ENCODE results near the gene CLEC11A.

CLEC11A gene, protein sequence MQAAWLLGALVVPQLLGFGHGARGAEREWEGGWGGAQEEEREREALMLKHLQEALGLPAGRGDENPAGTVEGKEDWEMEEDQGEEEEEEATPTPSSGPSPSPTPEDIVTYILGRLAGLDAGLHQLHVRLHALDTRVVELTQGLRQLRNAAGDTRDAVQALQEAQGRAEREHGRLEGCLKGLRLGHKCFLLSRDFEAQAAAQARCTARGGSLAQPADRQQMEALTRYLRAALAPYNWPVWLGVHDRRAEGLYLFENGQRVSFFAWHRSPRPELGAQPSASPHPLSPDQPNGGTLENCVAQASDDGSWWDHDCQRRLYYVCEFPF

DNA sequence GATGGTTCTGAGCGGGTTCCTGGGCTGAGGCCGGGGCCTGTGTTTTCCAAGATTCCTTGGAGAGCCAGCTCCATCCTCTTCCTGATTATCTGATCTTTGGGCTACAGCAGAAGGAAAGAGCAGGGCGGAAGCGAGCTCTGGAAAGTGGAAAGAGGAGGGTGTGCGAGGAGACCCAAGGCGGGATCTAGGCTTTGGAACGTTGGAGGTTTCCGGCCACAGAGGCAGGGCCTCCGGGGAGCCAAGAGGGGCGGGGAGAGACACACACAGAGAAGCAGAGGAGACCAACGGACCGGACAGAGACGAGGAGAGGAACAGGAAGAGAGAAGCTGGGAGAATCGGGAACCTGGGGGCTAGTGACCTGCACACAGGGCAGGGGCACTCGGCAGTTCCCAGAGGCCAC, at the start of gene CLEC11A:
CLEC11A (plus strand) TSS at position 296 of the 400 bp plus-strand sequence. CDS start 162 bp downstream, outside the sequence.
- no peak for DNase-seq (ENCODE audit: low read depth in 2 of 2)

DNA sequence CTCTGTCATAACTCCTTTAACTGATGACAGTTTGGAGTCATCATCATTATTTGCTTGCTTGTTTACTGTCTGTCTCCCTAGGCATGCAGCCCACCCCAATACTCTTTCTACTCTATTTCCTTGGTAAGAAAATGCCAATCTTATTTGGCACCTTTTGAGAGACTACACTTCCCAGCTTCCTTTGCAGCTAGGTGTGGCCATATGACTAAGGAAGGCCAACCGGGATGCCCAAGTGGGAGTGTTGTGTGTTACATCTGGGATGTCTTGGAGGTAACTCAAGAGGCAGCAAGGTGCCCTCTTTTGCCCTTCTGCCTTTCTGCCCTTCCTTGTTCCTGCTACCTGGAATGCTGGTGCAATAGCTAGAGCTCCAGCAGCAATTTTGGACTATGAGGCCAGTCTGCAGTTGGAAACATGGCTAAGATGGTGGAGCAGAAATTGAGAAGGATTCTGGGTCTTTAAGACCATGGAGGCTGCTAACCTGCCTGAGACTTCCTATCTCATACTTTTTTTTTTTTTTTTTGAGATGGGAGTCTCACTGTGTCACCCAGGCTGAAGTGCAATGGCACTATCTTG, 46.5 kb upstream of the CLEC11A start:
- no peak for DNase-seq (ENCODE audit: low read depth in 2 of 2)

DNA sequence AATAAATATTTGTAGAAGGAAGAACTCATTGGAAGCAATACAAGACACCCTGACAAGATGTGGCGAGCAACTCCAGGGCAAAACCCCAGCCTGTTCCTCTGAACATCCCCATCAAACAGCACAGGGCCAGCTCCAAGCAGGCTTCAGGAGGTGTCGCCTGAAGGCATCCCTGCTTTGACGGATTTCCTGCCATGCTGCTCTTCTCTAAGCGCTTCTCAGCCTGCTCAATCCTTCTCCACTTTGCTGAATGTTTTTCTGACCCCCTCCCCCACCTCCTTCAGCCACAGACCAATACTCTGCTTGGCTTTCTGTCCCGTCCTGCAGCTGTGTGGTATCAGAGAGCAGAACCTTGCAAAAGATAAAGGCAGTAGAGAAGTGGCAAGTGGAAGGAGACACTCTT, 45.5 kb upstream of the CLEC11A start:
- DNase-seq (ENCODE audit: low read depth in 2 of 2): no peak

DNA sequence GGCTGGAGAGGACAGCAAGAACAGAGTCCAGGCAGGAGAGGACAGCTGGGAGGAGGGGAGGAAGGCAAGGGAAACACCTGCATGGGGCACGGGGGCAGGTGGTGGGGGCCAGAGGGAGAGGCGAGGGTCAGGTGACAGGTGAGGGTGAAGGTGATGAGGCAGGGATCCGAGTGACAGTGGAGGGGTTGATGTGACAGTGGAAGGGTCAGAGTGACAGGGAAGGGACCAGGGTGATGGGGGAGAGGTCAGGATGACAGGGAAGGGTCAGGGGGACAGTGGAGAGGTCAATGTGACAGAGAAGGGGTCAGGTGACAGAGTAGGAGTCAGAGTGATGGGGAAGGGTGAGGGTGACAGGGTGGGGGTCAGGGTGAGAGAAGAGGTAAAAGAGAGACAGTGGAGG, 44.8 kb upstream of the CLEC11A start:
- no peak for DNase-seq (ENCODE audit: low read depth in 2 of 2)

DNA sequence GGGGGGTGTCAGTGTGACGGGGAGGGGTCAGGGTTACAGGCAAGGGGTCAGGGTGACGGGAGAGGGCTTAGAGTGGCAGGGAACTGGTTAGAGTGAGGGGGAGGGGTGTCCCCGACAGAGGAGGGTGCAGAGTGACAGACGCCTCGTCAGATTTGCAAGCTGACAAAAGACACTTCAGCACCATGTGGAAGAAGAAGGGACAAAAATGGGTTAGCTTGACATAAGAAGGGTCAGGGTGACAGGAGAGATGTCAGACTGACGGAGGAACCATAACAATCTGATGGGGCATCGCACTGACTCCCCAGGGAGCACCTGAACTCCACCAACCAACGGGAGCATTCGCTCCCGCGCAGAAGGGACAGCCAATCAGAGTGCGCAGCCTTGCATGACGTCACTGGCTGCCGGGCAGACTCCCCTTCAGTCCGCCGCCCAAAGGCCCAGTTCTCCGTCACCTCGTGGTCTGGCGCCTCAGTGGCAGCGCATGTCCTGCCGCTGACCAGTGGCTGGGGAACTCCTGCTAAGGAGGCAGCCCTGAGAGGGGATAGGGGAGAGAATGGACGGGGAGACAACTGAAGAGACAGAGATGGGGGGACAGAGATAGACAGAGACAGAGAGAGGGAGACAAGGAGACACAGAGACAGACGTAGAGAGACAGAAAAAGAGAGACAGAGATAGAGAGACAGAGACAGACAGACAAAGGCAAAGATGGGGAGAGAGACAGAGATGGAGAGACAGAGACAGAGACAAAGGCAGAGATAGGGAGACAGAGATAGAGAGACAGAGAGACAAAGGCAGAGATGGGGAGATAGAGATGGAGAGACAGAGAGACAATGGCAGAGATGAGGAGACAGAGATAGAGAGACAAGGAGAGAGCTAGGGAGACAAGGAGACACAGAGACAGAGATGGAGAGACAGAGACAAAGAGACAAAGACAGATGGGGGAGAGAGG, 43.7 kb upstream of the CLEC11A start:
- peak; percentile 54 to 68 for DNase-seq (ENCODE audit: low read depth in 2 of 2)

DNA sequence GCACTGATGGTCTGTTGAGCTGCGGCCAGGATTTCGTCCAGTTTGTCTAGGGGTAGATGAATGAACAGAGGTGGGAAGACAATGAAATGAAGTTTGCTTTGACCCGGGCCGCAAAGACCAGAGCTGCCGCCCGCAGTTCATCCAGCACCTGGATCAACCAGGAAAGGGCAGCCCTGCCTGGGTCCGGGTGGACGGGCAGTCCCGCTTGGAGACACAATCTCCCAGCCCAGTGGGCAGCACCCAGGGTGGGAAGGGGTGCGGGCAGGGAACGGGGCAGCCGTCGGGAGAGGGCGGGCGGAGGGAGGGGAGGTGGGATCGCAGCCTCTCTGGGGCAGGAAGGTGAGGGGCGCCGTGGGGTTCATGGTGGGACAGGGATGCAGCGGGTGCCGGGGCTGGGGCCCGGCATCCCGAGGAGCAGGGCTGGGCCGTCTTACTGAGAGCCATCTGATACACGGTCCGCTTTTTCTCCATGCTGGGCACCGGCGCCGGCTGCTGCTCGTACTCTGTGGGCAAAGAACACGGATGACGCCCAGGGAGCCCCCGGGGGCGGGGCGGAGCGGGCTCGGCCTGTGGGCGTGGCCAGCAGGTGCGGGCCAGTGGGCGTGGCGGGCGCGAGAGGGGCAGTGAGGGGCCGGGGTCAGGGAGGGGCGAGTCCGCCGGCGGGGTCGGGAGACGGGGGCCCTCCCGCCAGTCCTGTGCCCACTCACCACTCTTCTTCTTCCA, 36.7 kb upstream of the CLEC11A start:
- DNase-seq (ENCODE audit: low read depth in 2 of 2): no peak

DNA sequence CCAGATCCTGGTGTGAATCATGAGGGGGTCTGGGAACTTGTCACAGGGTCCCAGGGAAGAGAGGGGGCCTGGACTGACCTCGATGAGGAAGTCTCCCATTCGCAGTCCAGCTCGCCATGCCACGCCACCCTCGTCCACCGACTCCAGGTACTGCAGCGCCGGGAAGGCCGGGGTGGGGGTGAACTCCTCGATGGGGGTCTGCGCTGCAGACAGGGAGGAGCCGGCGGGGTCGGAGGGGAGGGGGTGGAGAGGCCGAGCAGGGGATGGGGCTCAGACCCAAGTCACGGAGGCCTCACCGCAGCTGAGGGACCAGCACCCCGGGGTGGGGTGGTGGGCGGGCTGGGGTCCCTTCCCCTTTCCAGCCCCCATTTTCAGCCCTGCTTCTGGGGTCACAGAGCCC, 34.4 kb upstream of the CLEC11A start:
- no peak for DNase-seq (ENCODE audit: low read depth in 2 of 2)

DNA sequence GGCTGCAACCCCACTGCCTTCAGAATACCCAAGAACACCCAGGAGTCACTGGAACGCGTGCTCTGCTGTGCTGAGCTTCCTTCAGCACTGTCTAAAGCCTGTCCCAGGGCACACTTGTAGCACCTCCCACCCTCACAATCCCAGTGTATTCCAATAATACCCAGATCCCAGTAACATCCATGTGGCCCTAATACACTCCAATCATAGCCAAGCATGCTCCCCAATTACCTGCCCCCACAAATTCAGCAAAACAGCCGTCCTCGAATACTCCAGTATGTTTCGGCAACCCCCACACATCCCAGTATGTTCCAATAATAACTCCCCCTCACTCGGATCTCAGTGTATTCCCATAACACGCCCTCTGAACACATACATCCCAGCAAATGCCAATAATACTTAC, 32.7 kb upstream of the CLEC11A start:
- no peak for DNase-seq (ENCODE audit: low read depth in 2 of 2)

DNA sequence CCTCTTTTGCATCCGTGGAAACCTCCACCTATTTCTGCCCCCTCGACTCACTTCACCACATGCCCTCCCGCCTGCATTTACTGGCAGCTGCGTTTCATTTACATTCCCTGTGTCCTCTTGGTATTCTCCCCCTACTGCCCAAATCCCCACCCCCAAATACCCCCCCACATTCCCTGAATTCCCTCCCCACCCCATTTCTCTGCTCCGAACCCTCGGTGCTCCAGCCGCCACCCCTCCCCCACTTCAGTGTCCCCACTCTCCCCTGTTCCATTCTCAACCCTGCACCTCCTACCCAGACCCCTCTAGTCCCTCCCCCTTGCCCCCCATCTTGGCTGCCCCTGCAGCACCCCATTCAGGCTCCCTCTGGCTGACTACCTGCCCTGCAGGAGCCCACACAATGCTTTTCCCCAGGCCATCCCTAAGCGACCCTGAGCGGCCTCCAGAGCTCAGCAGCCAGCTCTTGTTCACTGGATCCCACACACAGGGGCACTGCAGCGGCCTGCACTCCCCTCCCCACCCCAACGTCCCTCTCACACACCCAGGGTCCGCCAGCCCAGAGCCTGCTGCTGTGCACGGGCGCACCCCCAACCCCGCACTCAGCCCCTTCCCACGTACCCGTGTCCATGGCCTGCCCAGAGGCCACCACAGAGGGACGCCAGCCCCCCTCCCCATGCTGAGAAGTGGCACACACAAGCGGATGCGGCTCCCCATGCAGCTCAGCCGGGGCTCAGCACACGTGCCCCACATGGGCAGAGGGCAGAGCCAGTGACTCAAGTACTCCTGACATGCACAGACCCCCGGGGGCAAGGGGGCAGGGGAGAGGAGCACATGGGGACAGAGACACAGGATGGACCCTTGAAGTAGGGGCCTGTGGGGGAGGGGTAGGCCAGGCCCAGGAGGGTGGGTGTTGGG, 29.8 kb upstream of the CLEC11A start:
- DNase-seq (ENCODE audit: low read depth in 2 of 2): no peak

DNA sequence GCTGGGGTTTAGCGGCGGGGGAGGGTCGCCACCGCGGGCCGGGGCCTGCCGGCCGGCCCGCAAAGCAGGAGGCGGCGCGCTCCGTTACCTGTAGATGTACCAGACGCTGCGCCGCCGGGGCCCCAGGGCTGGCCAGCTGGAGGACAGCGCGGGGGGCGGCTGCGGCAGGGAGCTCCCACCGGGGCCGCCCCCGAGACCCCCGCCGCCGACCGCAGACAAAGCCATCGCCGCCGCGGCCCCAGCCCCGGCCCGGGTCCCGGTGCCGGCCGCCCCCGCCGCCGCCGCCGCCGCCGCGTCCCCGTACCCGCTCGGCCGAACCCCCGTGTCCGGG, 28.4 kb upstream of the CLEC11A start:
- no peak for DNase-seq (ENCODE audit: low read depth in 2 of 2)

DNA sequence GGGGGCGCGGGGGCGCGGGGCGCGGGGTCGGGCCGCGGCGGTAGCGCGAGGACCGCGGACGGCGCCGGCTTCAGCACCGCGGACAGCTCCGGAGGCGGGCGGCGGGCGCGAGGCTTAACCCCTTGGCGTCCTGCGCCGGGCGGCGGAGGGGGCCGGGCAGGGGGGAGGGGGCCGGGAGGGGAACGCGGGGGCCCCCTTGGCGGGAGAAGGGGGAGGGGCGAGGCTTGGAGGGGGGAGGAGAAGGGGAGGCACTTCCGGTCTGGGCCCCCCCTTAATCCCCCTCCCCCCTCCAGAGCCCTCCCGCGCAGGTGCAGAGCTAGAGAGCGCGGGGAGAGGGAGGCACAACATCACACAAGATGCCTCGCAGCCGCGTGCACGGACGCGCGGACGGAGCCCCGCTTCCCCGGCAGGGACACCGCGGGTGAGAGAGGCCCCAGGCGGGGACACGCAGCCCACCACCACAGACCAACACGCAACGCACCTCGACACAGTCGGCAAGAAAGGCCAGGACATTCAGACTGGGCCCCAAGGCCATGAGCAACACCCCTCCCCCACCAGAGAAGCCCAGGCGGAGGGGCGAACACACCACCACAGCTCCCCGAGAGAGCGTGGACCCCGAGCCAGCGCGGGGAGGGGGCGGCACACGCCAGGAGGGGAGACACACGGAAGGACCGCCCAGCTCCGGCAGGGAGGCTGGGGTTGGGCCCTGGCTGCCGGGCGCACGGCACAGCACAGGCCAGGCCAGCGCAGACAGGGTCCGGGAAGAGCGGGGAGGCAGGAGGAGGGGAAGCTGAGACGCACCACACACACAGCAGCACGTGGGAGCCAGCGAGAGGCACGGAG, 27.7 kb upstream of the CLEC11A start:
- peak in 1 of 2 donors; percentile 25 for DNase-seq (ENCODE audit: low read depth in 2 of 2)

DNA sequence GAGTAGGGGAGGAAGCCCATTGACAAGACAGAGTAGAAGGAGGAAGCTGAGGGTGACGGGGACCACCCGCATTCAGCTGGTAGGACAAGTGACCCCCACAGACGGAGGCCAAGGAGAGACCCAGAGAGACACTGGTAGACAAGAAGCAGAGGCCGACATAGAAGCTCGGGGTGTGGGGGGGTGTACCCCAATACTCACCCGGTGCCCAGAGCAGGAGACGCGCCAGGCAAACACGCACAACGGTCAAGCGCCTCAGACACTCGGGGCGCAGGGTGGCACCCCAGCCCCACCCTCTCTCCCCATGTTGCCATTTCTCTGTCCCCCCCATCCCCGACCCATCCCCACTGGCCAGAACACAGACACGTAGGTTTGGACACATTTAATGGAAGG, 27.1 kb upstream of the CLEC11A start:
- no peak for DNase-seq (ENCODE audit: low read depth in 2 of 2)

DNA sequence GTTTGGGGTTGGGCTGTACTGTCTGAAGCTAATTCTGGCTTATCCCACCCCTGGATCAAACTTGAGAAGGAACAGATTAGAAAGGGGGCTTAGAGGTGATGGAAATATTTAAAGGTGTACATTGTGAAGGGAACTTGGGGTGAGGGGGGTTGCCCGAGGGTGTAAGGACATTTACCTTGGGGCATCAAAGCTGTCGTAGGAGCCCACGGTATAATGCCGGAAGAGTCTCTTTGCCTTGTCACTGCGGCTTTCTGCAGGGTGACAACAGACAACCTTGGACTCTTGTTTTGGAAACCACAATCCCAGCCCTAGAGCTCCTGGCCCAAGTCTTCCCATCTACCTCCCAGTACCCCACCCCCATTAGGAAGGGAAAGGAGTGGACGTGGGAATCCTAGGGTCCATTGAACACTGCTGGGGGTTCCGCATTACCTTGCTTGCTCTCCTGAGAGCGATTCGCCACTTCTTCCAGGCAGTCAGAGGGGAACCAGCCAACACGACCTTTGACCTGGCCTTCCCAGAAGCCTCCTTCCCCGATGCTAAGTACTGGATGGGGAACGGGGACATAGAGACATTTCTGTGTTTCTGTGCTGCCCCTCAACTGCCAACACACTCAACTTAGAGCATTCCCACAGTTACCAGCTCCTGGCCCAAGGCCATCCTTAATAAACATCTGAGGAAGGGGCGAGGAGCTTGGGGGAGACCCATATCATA, 25.6 kb upstream of the CLEC11A start:
- no peak for DNase-seq (ENCODE audit: low read depth in 2 of 2)

DNA sequence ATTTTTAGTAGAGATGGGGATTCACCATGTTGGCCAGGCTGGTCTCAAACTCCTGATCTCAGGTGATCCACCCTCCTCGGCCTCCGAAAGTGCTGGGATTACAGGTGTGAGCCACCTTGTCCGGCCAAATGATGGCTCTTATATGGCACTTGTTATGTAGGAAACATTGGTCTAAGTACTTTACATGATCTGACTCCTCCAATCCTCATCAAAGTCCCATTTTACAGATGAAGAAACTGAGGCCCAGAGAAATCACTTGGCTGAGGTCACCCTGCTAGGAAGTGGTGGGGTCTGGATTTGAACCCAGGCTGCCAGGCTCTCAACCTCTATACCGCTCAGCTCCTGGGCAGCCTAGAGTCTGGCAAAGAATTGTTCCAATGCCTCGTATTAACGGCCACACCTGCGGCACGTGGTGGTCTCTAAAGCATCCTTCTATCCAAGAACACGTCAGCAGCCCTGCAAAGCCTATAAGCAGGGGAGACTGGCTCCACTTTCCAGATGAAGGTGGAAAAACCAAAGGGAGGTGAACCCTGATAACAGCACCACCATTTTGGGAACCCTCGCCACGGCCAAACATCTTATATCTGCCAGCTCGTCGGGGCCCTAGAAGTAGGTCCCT, 21.7 kb upstream of the CLEC11A start:
- no peak for DNase-seq (ENCODE audit: low read depth in 2 of 2)

DNA sequence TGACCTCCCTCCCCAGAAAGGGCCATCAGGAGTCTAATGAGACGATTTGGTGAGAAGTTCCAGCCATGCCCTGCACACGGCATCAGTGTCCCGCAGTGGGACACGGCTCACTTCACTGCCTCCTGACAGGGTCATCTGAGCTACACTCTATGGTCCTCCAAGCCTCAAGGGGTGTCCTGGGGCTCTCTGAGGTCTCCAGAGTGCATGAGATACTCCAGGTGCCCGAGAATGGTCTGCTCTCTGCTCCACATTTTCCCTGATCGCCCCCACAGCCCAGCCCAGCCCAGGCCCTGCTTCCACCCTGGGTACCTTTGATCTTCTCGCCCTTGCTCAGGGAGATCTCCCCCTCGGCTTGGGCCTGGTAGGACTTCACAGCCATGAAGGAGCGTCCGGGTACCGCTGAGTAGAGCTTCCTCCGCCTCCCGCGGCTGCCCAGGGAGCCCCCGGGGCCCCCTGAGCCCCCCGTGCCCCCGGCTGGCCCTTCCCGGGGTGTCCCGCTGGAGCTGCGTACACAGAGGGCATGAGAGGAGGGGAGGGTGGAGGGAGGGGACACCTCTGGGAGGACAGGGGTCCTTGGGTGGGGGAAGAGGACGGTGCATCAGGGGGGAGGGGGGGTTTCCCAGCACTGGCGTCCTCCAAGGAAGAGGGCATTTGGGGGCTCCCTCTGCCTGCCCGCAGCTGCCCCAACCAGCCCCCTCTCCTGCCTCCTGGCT, 20.9 kb upstream of the CLEC11A start:
- no peak for DNase-seq (ENCODE audit: low read depth in 2 of 2)

DNA sequence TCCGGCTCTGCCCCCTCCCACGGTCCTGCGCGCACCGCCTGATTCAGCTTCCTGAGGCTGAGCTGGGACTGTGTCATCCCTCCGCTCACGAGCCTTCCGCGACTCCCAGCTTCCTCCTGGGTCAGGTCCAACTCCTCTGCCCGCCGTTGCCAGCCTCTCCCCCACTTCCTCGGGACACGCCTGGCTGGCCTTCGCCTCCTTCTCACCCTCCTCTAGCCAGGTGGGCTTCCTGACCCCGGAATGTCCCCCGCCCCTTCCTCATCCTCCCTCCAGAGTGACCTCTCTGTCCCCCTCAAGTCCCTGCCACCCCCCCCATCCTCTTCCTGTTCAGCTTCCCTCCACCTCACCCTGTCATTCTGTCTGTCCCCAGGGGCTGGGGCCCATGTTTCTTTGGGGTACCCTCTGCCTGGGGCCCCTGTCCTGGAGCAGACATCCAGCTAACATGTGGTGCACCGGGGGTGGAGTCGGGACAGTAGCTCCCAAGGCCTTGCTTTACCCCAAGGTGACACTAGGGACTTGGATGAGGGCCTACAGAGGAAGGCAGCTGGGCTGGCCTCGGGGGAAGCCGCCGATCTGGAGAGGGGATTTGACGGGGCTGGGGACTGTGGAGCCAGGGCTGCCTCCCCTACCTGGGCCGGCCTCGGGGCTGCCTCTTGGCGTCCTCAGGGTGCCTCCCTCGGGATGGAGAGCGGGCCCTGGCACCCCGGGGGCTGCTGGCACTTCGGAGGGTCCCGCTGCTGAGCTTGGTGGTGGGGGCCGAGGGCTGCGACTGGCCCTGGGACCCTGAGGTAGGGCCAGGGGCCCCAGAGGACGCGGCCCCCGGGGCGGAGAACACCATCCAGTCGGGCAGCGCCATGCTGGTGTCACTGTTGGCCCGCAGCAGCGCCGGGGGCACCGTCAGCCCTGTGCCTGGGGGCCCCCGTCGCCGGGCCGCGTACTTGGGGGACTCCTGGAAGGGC, 20.0 kb upstream of the CLEC11A start:
- no peak for DNase-seq (ENCODE audit: low read depth in 2 of 2)
